ACC112 (cell line): ENCODE results near the gene TEAD4.

Experiments used
- H2AFZ ChIP-seq: fragments of 200-600 bp; sonication (generic); one replicate; pipeline ENCODE4 v1.6.0; 2017; ENCODE audit warnings: antibody characterized with exemption, low read length; ENCODE audit not compliant: unreplicated experiment
- H3K27ac ChIP-seq: fragments of 200-600 bp; sonication (generic); 2 replicates; pipeline ENCODE4 v1.5.1; 2014; ENCODE audit warnings: low read depth, mild to moderate bottlenecking, antibody characterized with exemption, low read length, moderate library complexity
- H3K27me3 ChIP-seq: fragments of 200-600 bp; sonication (generic); 2 replicates; pipeline ENCODE4 v1.6.1; 2014; ENCODE audit warnings: mild to moderate bottlenecking, antibody characterized with exemption, low read length, moderate library complexity, mixed read lengths; ENCODE audit not compliant: insufficient read depth
- H3K36me3 ChIP-seq: fragments of 200-600 bp; sonication (generic); 2 replicates; pipeline ENCODE4 v1.6.1; 2016; ENCODE audit warnings: mild to moderate bottlenecking, antibody characterized with exemption, low read length, moderate library complexity, mixed read lengths; ENCODE audit not compliant: insufficient read depth
- H3K4me1 ChIP-seq: fragments of 200-600 bp; sonication (generic); one replicate; pipeline ENCODE4 v1.6.1; 2016; ENCODE audit warnings: low read length, mixed read lengths; ENCODE audit not compliant: insufficient read depth, unreplicated experiment, control insufficient read depth
- H3K4me3 ChIP-seq: fragments of 200-600 bp; sonication (generic); 2 replicates; pipeline ENCODE4 v1.5.1; 2014; ENCODE audit warnings: mild to moderate bottlenecking, low read depth, low read length
- H3K79me2 ChIP-seq: fragments of 200-600 bp; sonication (generic); one replicate; pipeline ENCODE4 v1.6.0; 2016; ENCODE audit warnings: low read length; ENCODE audit not compliant: control insufficient read depth, unreplicated experiment, insufficient read depth

TEAD4 gene

DNA sequence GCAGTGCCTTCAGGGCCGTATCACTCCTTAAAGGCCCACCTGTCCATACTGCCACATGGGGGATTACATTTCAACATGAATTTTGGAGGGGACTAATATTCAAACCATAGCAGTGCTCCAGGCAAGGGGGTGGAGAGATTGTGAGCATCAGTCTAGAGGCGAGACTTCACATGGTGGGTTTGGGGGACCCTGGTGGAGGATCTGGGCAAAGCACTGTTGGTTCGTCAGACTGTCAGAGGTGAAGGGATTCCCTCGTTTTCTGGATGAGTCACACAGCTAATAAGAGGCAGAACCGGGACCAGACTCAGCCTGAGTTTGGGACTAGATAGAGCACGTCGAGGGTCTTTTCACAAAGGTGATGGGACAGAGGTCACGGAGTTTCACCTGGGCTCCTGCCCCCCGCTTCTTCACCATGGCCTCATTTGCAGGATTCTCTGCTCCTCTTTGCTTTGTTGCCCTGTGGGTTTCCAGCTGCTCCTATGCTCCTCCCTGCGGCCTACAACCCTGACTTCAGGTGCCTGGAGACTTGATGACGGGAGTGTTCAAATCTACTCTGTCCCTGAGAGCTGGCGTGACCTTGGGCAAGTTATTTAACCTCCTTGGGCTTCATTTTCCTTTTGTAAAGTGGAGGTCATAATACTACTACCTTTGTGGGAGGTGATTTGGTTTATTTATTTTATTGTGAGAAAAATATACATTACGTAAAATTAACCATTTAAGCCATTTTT lies 41.5 kb downstream of the TEAD4 start:
- H2AFZ ChIP-seq, result no peak overlapping the region
- no peaks in the 10 kb centered on the region for H3K27me3 ChIP-seq
- no peak overlapping the region for H3K27ac ChIP-seq
- H3K4me1 ChIP-seq, result peaks cover 8% of the 10 kb centered on the region
- H3K79me2 ChIP-seq, result no peaks in the 10 kb centered on the region
- peaks cover 4% of the 10 kb centered on the region; the same call in 1 of the 2 replicates for H3K36me3 ChIP-seq
- H3K4me3 ChIP-seq, result no peak overlapping the region

DNA sequence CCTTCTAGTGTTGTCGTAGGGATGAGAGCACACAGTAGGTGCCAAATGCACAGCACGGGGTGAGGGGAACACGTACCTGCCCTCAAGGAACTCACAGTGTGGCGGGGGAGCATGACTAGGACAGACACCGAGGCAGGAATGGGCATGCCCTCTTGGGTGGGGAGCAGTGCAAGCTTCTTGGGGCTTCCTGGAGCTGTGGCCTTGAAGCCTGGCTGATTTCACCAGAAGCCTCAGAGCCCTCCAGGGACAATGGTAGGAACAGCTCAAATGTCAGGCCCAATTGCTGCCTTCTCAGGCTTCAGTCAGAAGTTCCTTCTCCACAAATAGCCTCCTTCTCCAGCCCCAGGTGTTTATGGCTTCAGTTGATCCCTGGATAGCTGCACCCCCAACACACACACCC lies 43.4 kb downstream of the TEAD4 start:
- peaks cover 8% of the 10 kb centered on the region for H3K4me1 ChIP-seq
- no peak overlapping the region for H3K4me3 ChIP-seq
- H3K79me2 ChIP-seq, result no peaks in the 10 kb centered on the region
- H3K27ac ChIP-seq, result no peak overlapping the region
- peaks cover 4% of the 10 kb centered on the region; the same call in 1 of the 2 replicates for H3K36me3 ChIP-seq
- no peaks in the 10 kb centered on the region for H3K27me3 ChIP-seq
- H2AFZ ChIP-seq, result no peak overlapping the region

DNA sequence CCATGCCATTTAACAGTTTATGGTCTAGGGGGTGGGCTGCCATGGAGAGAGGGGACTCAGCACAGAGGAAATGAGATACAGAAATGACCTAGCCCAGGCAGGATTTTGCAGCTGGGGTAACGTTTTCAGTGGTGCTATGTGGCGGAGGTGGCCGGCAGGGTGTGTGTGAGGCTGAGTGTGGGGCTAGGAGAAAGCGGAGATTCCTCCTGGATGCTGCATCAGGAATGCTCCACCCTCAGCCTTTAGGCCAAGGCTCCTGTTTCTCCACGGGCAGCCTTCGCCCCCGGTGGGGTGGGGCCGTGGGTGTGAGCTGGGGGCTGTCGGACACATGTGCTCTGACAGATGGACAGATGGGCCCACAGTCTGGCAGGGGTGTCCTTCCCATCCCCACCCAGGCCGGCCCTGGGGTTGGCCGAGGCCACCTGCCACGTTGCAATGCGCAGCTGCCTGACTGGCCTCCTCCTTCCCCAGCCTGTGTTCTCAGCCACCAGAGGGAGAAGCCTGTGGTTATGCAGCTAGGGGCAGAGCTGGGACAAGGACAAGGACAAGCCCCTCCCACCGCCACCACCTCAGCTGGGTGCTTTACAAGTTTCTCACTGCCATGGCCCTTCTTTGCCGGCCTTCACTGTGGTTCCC lies 44.3 kb downstream of the TEAD4 start:
- H3K4me3 ChIP-seq, result no peak overlapping the region
- H2AFZ ChIP-seq, result no peak overlapping the region
- no peaks in the 10 kb centered on the region for H3K79me2 ChIP-seq
- peaks cover 7% of the 10 kb centered on the region for H3K4me1 ChIP-seq
- H3K27me3 ChIP-seq, result no peaks in the 10 kb centered on the region
- H3K27ac ChIP-seq, result no peak overlapping the region
- peaks cover 4% of the 10 kb centered on the region; the same call in 1 of the 2 replicates for H3K36me3 ChIP-seq

DNA sequence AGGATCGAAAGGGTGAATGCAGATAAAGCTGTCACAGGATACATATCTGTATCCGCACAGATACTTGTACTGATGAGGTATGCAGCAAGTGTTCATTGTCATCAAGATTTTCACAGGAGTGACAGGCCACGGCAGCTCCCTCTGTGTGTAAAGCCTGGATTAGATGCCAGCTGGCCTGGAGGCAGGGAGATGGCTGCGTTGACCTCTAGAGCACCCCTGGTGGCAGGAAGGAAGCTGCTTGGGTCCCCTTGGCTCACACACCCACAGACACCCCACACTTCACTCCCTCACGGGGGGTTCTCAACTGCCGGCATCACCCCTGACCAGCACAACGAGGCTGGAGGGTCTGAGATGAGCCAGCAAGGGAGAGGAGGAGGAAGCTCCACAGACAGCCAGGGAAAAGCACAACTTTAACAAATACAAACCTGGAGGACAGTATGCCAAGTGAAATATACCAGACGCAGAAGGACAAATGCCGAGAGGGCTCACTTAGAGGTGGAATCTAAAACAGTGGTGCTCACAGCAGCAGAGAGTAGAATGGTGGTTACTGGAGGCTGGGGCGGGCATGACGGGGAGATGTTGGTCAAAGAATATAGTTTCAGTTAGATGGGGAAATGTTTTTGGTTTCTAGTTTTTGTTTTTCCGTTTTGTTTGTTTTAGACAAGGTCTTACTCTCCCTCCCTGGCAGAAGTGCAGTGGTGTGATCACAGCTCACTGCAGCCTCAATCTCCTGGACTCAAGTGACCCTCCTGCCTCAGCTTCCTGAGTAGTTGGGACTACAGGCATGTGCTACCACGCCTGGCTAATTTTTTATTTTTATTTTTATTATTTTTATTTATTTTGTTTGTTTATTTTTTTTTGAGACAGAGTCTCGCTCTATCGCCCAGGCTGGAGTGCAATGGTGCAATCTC lies 45.7 kb downstream of the TEAD4 start:
- H2AFZ ChIP-seq, result no peak overlapping the region
- no peaks in the 10 kb centered on the region for H3K27me3 ChIP-seq
- no peaks in the 10 kb centered on the region for H3K79me2 ChIP-seq
- H3K4me3 ChIP-seq, result no peak overlapping the region
- no peaks in the 10 kb centered on the region for H3K4me1 ChIP-seq
- H3K36me3 ChIP-seq, result peaks cover 4% of the 10 kb centered on the region; the same call in 1 of the 2 replicates
- H3K27ac ChIP-seq, result no peak overlapping the region

DNA sequence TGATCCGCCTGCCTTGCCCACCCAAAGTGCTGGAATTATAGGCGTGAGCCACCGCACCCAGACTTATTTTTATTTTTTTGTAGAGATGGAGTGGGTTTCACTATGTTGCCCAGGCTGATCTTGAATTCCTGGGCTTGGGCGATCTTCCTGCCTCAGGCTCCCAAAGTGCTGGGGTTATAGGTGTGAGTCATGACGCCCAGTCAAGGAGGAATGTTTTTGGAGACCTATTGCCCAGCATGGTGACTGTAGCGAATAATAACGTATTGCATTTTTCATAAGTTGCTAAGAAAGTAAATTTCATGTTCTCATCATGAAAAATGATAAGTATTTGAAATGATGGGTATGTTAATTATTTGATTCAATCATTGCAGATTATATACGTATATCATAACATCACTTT lies 46.5 kb downstream of the TEAD4 start:
- Histone ChIP-seq H3K79me2 (no peaks in the 10 kb centered on the region), H2AFZ (no peak overlapping the region), H3K27me3 (no peaks in the 10 kb centered on the region), H3K4me3 (no peak overlapping the region), H3K27ac (no peak overlapping the region), H3K36me3 (peaks cover 4% of the 10 kb centered on the region; the same call in 1 of the 2 replicates), H3K4me1 (no peaks in the 10 kb centered on the region)

DNA sequence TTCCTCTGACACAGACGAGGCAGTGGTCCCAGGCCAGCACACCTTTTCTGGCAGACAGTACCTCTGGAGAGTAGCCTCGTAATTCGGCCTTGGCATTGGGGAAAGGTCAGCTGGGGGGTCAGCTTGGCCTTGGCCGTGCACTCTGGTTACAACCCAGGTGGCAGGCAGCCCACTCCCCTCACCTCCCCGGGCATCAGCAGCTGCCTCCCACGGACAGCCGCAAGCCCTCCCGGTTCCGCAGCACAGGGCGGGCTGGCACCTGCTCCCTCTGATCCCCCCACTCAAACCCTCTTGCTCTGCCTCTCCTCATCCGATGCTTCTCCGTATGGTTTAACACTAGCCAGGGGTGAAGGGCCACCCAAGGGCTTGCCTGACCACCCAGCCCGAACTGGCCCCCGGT lies 50.6 kb downstream of the TEAD4 start:
- no peaks in the 10 kb centered on the region for H3K79me2 ChIP-seq
- H3K27me3 ChIP-seq, result no peaks in the 10 kb centered on the region
- no peak overlapping the region for H2AFZ ChIP-seq
- H3K4me3 ChIP-seq, result no peak overlapping the region
- no peaks in the 10 kb centered on the region for H3K4me1 ChIP-seq
- no peak overlapping the region for H3K27ac ChIP-seq
- no peaks in the 10 kb centered on the region for H3K36me3 ChIP-seq

DNA sequence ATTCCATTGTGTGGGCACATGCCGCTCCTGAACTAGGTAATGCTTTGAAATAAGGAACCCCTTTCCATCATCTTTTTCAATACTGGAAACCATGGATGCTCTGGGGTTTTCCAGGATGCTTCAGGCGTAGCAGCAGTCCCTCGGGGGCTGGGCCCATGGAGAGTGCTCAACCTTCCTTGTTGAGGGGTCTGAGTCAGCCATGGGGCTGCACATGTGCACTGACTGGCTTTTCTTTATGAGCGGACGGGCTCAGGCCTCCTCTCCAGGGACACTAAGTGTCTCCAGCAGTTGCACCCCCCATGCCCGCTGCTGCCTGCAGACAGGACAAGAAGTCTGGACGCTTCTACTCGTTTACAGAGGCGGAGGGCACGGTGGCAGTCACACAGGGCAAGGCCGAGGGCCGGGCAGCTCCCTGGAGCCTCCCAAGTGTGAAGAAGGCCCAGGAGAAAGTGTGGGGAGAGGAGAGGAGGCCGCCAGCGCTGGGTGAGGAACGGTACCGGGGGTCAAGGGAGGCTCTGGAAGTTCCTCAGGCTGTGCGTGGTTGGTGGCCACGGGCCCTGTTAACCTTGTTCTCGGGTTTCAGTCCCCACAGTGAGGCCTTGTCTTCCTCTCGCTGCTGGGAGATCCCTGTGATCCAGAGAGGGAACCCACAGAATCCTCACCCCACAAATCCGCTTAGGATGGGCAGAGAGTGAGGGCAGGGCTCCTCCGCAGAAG lies 51.2 kb downstream of the TEAD4 start:
- H3K27ac ChIP-seq, result no peak overlapping the region
- no peak overlapping the region for H3K4me3 ChIP-seq
- H3K4me1 ChIP-seq, result no peaks in the 10 kb centered on the region
- no peaks in the 10 kb centered on the region for H3K36me3 ChIP-seq
- H2AFZ ChIP-seq, result no peak overlapping the region
- no peaks in the 10 kb centered on the region for H3K79me2 ChIP-seq
- no peaks in the 10 kb centered on the region for H3K27me3 ChIP-seq

DNA sequence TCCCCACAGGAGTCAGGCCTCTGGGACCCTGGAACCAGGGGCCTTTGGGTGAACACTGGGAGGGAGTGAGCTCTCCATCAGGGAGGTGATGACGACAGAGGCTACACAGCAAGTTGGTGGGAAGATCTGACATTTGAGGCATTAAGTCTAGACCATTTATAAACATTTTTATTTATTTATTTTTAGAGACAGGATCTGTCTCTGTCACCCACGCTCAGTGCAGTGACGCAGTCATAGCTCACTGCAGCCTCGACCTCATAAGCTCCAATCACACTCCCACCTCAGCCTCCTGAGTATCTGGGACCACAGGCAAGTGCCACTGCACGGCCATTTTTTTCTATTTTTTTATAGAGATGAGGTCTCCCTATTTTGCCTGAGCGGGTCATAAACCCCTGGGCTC lies 53.6 kb downstream of the TEAD4 start:
- Histone ChIP-seq H3K27ac (no peak overlapping the region), H3K4me1 (no peaks in the 10 kb centered on the region), H3K36me3 (no peaks in the 10 kb centered on the region), H3K79me2 (no peaks in the 10 kb centered on the region), H3K27me3 (no peaks in the 10 kb centered on the region), H3K4me3 (no peak overlapping the region), H2AFZ (no peak overlapping the region)

DNA sequence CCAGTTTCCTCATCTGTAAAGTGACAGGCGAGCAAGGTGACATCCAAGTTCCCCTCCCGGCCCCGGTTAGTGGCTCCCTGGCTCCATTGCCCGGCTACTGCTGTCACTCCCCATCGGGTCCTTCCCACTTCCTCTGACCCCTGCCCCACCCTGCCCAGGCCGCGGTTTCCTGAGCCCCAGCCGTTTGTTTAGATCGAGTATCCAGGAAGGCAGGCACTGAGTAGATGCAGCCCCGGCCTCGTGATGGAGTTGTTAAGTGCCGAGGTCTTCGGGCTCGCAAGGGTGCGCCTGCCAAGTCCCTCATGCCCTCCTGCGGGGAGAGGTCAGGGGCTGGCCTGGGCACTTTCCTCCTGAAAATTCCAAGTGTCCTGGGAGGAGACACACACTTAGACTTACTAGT lies 55.4 kb downstream of the TEAD4 start:
- Histone ChIP-seq H3K36me3 (peaks cover 3% of the 10 kb centered on the region; the same call in 1 of the 2 replicates), H3K79me2 (no peaks in the 10 kb centered on the region), H3K4me3 (no peak overlapping the region), H3K27ac (no peak overlapping the region), H3K4me1 (no peaks in the 10 kb centered on the region), H2AFZ (no peak overlapping the region), H3K27me3 (no peaks in the 10 kb centered on the region)

DNA sequence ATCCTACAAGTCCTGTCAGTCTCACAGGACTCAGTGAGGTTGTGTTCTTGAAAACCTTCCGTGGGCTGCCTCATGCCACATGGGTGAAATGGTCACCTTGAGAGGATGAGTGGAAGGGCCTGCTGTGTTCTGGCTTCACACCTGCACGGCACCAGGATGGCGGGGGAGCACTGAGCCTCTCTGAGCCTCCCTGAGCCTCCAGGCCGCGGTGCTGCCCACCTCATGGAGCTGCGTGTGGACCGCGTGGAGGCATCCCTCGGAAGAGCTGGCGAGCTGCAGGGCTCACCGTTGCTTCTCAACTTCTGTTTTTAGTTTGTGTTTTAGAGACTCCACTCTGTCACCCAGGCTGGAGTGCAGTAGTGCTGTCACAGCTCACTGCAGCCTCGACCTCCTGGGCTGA lies 56.2 kb downstream of the TEAD4 start:
- Histone ChIP-seq H3K4me1 (no peaks in the 10 kb centered on the region), H2AFZ (no peak overlapping the region), H3K79me2 (no peaks in the 10 kb centered on the region), H3K36me3 (peaks cover 3% of the 10 kb centered on the region; the same call in 1 of the 2 replicates), H3K27me3 (no peaks in the 10 kb centered on the region), H3K4me3 (no peak overlapping the region), H3K27ac (no peak overlapping the region)
